K562 treated with DMSO at 1 percent for 12 hours (cell line): ENCODE data around the gene TRIM34. TPM values are rescaled to one million over a fixed set of nuclear protein-coding genes. Genes with fewer than 3 reads are reported as not detected.

Experiments used
- total RNA-seq: library from RNA; unstranded; fragments of 300-600 nt; gene quantifications from 2 replicates; pipeline ENCODE4 v1.2.3, GENCODE V29; 2022; ENCODE audit not compliant: insufficient read depth

Gene TRIM34
- total RNA-seq, result 0.94 and 4.2 TPM in 2 replicates

GRCh38 chr11:5624489-5625279 lies at the start of gene TRIM34:
Gene TRIM34, plus strand, starts transcription at chr11:5625001. Its CDS starts 7,331 bp downstream, at chr11:5632332.

GRCh38 chr11:5580577-5580976 lies 44.2 kb upstream of the TRIM34 start, which contains the start of gene OR52B6:
Gene OR52B6, plus strand, starts transcription at chr11:5580877. Its CDS starts 0 bp downstream, at chr11:5580877.

GRCh38 chr11:5596607-5597201 lies 28.1 kb upstream of the TRIM34 start, which contains the start of gene TRIM6:
Gene TRIM6, plus strand, starts transcription at chr11:5596637. Its CDS starts 261 bp downstream, at chr11:5596898.

GRCh38 chr11:5684646-5685362 lies 60.0 kb downstream of the TRIM34 start, which contains the start of gene TRIM5:
Gene TRIM5, minus strand, starts transcription at chr11:5685074. Its CDS starts 4,897 bp downstream, at chr11:5680177.

GRCh38 chr11:5689551-5689983 lies 64.8 kb downstream of the TRIM34 start, which contains the start of gene TRIM22:
Gene TRIM22, plus strand, starts transcription at chr11:5689790. Its CDS starts 6,443 bp downstream, at chr11:5696233.

Other genes with a start within 250 kb of the TRIM34 start
- not detected in 2 replicates for gene OR51M1, start 241.2 kb upstream of the TRIM34 start, total RNA-seq
- gene OR51Q1, start 202.9 kb upstream of the TRIM34 start, total RNA-seq, result not detected in 2 replicates
- not detected in 2 replicates for gene OR51I1, start 183.5 kb upstream of the TRIM34 start, total RNA-seq
- not detected in 2 replicates for gene OR51I2, start 175.7 kb upstream of the TRIM34 start, total RNA-seq
- gene OR52D1, start 136.3 kb upstream of the TRIM34 start, total RNA-seq, result not detected in 2 replicates
- gene UBQLN3, start 115.0 kb upstream of the TRIM34 start, total RNA-seq, result not detected in 2 replicates
- gene UBQLNL, start 108.3 kb upstream of the TRIM34 start, total RNA-seq, result 0.63 TPM in 1 of 2 replicates, not detected in the other
- 0.78 TPM in 1 of 2 replicates, not detected in the other for gene OR52H1, start 76.5 kb upstream of the TRIM34 start, total RNA-seq
- not detected in 2 replicates for gene OR52B6, start 44.1 kb upstream of the TRIM34 start, total RNA-seq
- 9.7 and 20.8 TPM in 2 replicates for gene TRIM6, start 28.4 kb upstream of the TRIM34 start, total RNA-seq
- 8.5 and 23.0 TPM in 2 replicates for gene TRIM5, start 60.1 kb downstream of the TRIM34 start, total RNA-seq
- gene TRIM22, start 64.8 kb downstream of the TRIM34 start, total RNA-seq, result 1.0 and 2.4 TPM in 2 replicates
- gene OR56B1, start 111.4 kb downstream of the TRIM34 start, total RNA-seq, result not detected in 2 replicates
- gene OR52N4, start 129.2 kb downstream of the TRIM34 start, total RNA-seq, result not detected in 2 replicates
- gene OR52N5, start 158.4 kb downstream of the TRIM34 start, total RNA-seq, result not detected in 2 replicates
- gene OR52N1, start 166.3 kb downstream of the TRIM34 start, total RNA-seq, result not detected in 2 replicates
- not detected in 2 replicates for gene OR52N2, start 183.9 kb downstream of the TRIM34 start, total RNA-seq
- not detected in 2 replicates for gene OR52E6, start 216.9 kb downstream of the TRIM34 start, total RNA-seq
- not detected in 2 replicates for gene OR52E8, start 232.7 kb downstream of the TRIM34 start, total RNA-seq